ENCODE data around the gene SLC35F3.

The SLC35F3 gene

DNA sequence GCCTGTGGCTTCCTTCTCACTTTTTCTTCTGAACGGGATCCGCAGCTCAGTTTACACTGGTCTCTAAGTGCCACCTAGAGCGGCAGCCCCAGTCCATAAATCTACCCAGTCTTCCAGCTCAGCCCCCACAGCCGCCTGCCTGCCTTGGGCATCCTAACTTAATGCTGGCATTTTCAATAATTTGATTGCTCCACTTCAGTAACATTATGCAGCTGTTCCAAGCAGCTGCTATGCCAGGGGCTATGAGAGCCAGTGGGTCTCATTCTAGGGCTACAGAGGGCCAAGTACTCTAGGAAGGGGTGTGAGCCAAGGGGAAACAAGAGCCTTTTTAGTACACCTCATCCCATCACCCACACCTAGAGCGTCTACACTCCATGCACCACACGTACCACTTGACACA, 420.3 kb downstream of the SLC35F3 start:
- H3K27me3 ChIP-seq (ENCODE audit: insufficient read depth, low read depth, severe bottlenecking): peaks cover 38% of the 10 kb centered on the region
- DNase-seq: no peak
- no peak overlapping the region for H3K27ac ChIP-seq
- H3K36me3 ChIP-seq: no peaks in the 10 kb centered on the region
- TF ChIP-seq, protein P1, sequence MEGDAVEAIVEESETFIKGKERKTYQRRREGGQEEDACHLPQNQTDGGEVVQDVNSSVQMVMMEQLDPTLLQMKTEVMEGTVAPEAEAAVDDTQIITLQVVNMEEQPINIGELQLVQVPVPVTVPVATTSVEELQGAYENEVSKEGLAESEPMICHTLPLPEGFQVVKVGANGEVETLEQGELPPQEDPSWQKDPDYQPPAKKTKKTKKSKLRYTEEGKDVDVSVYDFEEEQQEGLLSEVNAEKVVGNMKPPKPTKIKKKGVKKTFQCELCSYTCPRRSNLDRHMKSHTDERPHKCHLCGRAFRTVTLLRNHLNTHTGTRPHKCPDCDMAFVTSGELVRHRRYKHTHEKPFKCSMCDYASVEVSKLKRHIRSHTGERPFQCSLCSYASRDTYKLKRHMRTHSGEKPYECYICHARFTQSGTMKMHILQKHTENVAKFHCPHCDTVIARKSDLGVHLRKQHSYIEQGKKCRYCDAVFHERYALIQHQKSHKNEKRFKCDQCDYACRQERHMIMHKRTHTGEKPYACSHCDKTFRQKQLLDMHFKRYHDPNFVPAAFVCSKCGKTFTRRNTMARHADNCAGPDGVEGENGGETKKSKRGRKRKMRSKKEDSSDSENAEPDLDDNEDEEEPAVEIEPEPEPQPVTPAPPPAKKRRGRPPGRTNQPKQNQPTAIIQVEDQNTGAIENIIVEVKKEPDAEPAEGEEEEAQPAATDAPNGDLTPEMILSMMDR (IDR thresholded peaks at IDR 0.05; ENCODE audit: low read depth, low read length): no peak
- H3K4me3 ChIP-seq (ENCODE audit: low read depth, low read length): no peak overlapping the region
- H3K9me3 ChIP-seq (ENCODE audit: severe bottlenecking): no peaks in the 10 kb centered on the region

DNA sequence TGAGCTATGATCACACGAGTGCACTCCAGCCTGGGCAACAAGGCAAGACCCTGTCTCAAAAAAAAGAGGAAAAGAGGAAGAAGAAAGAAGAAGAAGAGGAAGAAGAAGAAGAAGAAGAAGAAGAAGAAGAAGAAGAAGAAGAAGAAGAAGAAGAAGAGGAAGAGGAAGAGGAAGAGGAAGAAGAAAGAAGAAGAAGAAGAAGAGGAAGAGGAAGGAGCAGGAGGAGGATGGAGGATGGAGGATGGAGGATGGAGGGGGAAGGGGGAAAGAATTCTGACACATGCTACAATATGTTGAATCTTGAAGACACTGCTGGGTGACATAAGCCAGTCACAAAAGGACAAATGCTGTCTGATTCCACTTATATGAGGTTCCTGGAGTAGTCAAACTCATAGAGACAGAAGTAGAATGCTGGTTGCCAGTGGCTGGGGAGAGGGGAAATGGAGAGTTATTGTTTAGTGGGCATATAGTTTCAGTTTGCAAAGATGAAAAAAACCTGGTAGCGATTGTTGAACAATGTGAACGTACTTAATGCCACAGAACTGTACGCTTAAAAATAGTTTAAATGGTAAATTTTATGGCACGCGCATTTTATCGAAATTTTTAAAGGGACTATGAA, 421.5 kb downstream of the SLC35F3 start:
- TF ChIP-seq, protein P1 (IDR thresholded peaks at IDR 0.05; ENCODE audit: low read depth, low read length): no peak
- DNase-seq: no peak
- no peaks in the 10 kb centered on the region for H3K36me3 ChIP-seq
- no peak overlapping the region for H3K4me3 ChIP-seq (ENCODE audit: low read depth, low read length)
- H3K27me3 ChIP-seq (ENCODE audit: insufficient read depth, low read depth, severe bottlenecking): peaks cover 38% of the 10 kb centered on the region
- no peak overlapping the region for H3K27ac ChIP-seq
- no peaks in the 10 kb centered on the region for H3K9me3 ChIP-seq (ENCODE audit: severe bottlenecking)

DNA sequence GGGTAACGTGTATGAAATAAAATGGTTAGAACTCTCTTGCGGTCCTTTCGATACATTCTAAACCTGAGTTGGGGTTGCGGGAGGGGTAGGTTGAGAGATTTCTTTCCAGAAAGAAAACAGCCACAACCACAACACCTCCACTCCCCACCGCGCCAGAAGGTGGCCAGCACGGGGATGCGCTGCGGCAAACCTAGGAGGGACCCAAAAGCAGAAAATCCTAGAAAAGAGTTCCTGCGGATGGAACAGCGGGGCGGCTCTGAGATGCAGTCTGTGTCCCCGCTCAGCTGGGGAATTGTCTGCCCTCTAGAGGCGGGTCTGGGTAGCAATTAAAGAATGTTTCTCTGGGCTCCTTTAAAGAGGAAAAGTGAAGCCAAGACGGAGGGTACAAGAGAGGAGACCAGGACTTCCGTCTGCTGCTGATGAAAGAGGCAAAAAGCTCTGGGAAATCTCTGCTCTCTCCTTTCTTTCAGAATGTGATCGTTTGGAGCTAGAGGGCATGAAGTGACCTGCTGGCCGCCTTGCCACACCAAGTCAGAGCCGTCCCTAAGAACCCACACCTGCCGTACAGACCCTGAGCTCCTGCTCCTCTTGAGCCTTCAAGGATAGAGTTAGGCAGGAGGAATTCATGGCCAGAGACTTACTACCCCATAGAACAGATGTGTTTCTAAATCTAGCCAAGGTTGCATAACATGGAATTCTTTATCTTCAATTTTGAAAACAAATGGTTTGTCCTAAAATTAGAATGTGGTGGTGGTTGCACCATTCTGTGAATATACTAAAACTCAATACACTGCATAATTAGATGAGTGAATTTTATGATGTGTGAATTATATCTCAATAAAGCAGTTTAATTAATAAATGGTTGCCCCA, 422.3 kb downstream of the SLC35F3 start:
- Histone ChIP-seq H3K36me3 (no peaks in the 10 kb centered on the region), H3K4me3 (ENCODE audit: low read depth, low read length) (no peak overlapping the region), H3K27me3 (ENCODE audit: insufficient read depth, low read depth, severe bottlenecking) (peaks cover 32% of the 10 kb centered on the region), H3K27ac (no peak overlapping the region), H3K9me3 (ENCODE audit: severe bottlenecking) (no peaks in the 10 kb centered on the region)
- DNase-seq: peak; percentile 85
- TF ChIP-seq, protein P1 (IDR thresholded peaks at IDR 0.05; ENCODE audit: low read depth, low read length): peak; percentile 91

DNA sequence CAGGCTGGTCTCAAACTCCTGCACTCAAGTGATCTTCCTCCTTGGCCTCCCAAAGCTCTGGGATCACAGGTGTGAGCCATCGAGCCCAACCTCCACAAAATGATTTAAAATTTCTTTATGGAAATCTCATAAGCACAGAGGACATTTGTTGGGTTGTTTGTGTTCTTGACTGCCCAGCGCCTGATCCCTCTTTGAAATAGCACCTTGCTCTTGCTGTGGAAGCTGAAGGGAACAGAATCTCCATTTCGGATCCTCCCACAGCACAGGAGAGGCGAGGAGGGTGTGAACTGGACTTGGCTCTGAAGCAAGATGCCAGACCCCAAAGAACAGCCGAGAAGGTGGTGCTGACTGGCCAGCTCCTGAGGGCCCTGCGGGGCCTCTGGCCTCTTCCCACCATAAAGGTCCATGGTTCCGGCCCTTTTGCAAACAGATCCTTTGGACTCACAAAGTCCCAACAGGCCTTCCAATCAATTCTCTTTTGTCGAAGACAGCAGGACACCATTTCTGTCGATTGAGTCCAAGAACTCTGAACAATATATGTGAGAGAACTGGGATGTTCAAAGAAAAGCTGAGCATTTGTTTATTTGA, 423.2 kb downstream of the SLC35F3 start:
- Histone ChIP-seq H3K4me3 (ENCODE audit: low read depth, low read length) (no peak overlapping the region), H3K27me3 (ENCODE audit: insufficient read depth, low read depth, severe bottlenecking) (peaks cover 35% of the 10 kb centered on the region), H3K27ac (no peak overlapping the region), H3K9me3 (ENCODE audit: severe bottlenecking) (no peaks in the 10 kb centered on the region), H3K36me3 (no peaks in the 10 kb centered on the region)
- TF ChIP-seq, protein P1 (IDR thresholded peaks at IDR 0.05; ENCODE audit: low read depth, low read length): no peak
- DNase-seq: no peak

DNA sequence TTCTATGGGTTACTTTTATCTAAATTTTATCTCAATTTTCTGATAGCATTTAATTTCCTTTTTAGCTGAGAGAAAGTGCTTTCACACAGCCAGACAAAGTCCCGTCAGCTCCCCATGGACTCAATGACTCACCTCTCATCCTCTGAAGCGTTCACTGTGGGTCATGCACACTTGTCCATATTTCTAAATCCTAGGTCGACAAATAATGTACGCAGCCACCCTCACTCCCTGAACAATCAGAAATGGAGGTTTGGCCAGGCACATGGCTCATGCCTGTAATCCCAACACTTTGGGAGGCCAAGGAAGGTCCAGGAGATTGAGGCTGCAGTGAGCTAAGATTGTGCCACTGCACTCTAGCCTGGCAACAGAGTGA, 426.4 kb downstream of the SLC35F3 start:
- DNase-seq: no peak
- no peak overlapping the region for H3K4me3 ChIP-seq (ENCODE audit: low read depth, low read length)
- TF ChIP-seq, protein P1 (IDR thresholded peaks at IDR 0.05; ENCODE audit: low read depth, low read length): no peak

More for the DNA sequence above, 426.4 kb downstream of the SLC35F3 start:
- Histone ChIP-seq H3K27ac (no peak overlapping the region), H3K9me3 (ENCODE audit: severe bottlenecking) (peaks cover 1% of the 10 kb centered on the region), H3K27me3 (ENCODE audit: insufficient read depth, low read depth, severe bottlenecking) (peaks cover 17% of the 10 kb centered on the region), H3K36me3 (no peaks in the 10 kb centered on the region)

Measured in WERI-Rb-1 (cell line).